GM13977 (cell line): ENCODE data around the gene PLXNA1.

Source experiments
- DNase-seq: peaks from one replicate; pipeline ENCODE4 v3.0.0; 2012; ENCODE audit warnings: low spot score
- in situ Hi-C: fragments of 300-500 bp; cut with MboI; formaldehyde crosslinking; loops from one replicate; pipeline ENCODE4 v1.12.0; 2022; ENCODE audit warnings: low sequenced_read_pairs, low pct_unique_long_range_greater_than_20kb, mixed read lengths, inconsistent platforms; ENCODE audit not compliant: unreplicated experiment
- TF ChIP-seq, protein P1 (sequence below): IDR thresholded peaks from 2 replicates; pipeline ENCODE4 v1.5.1; 2012; ENCODE audit warnings: mild to moderate bottlenecking, control low read depth; ENCODE audit not compliant: insufficient read depth; ENCODE audit errors: extremely low read depth, missing control alignments

PLXNA1 gene

DNA sequence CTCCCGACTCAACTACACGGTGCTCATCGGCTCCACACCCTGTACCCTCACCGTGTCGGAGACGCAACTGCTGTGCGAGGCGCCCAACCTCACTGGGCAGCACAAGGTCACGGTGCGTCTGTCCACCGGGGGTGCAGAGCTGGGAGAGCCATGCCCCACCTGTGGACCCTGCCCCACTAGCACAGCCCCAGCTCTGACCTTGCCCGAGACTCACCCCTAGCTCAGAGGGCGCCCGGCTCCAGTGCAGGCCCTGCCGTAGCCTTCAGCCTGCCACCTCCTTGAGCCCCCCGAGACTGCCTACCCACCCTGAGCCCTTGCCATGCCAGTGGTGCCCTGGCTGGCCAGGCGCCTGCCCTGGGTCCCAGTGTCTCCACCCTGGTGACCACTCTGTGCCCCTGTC, 34.9 kb downstream of the PLXNA1 start:
- TF ChIP-seq, protein P1, sequence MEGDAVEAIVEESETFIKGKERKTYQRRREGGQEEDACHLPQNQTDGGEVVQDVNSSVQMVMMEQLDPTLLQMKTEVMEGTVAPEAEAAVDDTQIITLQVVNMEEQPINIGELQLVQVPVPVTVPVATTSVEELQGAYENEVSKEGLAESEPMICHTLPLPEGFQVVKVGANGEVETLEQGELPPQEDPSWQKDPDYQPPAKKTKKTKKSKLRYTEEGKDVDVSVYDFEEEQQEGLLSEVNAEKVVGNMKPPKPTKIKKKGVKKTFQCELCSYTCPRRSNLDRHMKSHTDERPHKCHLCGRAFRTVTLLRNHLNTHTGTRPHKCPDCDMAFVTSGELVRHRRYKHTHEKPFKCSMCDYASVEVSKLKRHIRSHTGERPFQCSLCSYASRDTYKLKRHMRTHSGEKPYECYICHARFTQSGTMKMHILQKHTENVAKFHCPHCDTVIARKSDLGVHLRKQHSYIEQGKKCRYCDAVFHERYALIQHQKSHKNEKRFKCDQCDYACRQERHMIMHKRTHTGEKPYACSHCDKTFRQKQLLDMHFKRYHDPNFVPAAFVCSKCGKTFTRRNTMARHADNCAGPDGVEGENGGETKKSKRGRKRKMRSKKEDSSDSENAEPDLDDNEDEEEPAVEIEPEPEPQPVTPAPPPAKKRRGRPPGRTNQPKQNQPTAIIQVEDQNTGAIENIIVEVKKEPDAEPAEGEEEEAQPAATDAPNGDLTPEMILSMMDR, result no peak
- no peak for DNase-seq
- in situ Hi-C loops, result no loop called here

DNA sequence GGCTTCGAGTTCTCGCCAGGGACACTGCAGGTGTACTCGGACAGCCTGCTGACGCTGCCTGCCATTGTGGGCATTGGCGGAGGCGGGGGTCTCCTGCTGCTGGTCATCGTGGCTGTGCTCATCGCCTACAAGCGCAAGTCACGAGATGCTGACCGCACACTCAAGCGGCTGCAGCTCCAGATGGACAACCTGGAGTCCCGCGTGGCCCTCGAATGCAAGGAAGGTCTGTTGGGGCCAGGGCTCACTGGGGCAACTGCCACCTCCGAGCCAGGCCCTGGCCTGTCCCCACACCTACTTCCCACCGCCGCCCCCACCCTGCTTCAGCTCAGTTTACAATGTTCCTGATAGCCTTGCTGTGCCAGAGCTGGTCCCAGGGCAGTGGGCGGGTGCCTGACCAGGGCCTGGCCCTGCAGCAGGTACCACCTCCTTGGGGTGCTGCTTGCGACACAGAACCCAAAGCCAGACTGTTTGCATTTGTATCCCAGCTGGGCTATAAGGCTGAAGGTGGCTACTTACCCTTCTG, 35.5 kb downstream of the PLXNA1 start:
- DNase-seq, result no peak
- TF ChIP-seq, protein P1, result no peak
- in situ Hi-C loops, result no loop called here

DNA sequence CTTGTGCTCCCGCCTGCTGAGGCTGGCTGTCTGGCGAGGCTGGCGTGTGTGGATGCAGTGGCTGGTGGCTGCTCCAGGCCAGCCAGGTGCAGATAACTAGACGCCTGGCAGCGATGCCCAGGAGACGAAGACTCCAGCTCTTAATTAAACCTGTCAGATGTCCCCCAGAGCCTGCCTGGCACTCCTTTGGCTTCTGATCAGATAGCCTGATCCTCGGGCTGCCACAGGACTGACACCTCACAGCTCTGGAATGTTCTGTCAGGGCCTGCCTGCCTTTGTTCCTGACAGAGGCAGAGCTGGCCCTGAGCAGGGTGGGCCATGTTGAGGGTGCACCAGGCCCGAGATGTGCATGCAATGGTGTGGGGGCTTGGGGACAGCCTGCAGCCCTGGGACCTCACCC, 36.5 kb downstream of the PLXNA1 start:
- in situ Hi-C loops, result no loop called here
- TF ChIP-seq, protein P1, result no peak
- no peak for DNase-seq

- DNase-seq, result no peak
- TF ChIP-seq, protein P1, result no peak
- in situ Hi-C loops, result no loop called here
Measured at GRCh38 chr3:127020543-127020942, 37.6 kb downstream of the PLXNA1 start.

- no peak for DNase-seq
- TF ChIP-seq, protein P1, result no peak
- in situ Hi-C loops, result no loop called here
Measured at GRCh38 chr3:127022849-127023248, 39.9 kb downstream of the PLXNA1 start.

GRCh38 chr3:127025456-127025855, 42.5 kb downstream of the PLXNA1 start:
- DNase-seq, result no peak
- TF ChIP-seq, protein P1, result no peak
- in situ Hi-C loops, result no loop called here

DNA sequence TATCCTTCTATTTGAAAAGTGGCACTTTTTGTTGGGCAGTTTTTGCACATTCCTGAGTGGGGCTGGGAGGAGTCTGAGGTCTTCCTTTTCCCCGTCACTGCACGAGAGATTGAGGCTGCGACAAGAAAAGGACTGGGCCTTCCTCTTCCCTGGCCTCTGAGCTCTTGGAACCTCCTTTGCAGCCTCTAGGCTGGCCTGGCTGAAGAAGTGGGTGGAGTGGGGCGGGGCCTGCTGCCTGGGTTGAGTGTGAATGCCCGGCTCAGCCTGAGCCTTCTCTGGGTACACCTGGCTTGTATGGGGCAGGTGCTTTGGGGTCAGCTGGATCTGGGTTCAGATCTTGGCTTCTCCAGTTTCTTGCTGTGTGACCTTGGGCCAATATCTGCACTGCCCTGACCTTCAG, 43.1 kb downstream of the PLXNA1 start:
- DNase-seq, result no peak
- TF ChIP-seq, protein P1, result no peak
- in situ Hi-C loops, result no loop called here
